ENCODE measurements around the gene RASGRP4. TPM values are rescaled to one million over a fixed set of nuclear protein-coding genes. Genes with fewer than 3 reads are reported as not detected.

RASGRP4 gene
- total RNA-seq, 1 donor from 2014 or later, result not detected

GRCh38 chr19:38424272-38424671 lies 1.7 kb downstream of the RASGRP4 start:
- H3K27me3 Mint-ChIP-seq (ENCODE audit: unreplicated experiment), result peaks cover 16% of the 10 kb centered on the region
- TF ChIP-seq CTCF (IDR thresholded peaks at IDR 0.05), result no peak
- DNase-seq (ENCODE audit: extremely low spot score, unreplicated experiment), result no peak
- H3K36me3 Mint-ChIP-seq (ENCODE audit: unreplicated experiment), result no peaks in the 10 kb centered on the region
- H3K9me3 Mint-ChIP-seq (ENCODE audit: unreplicated experiment), result no peaks in the 10 kb centered on the region
- H3K4me1 Mint-ChIP-seq (ENCODE audit: unreplicated experiment), result peaks cover 1% of the 10 kb centered on the region
- no peak overlapping the region for H3K4me3 Mint-ChIP-seq (ENCODE audit: unreplicated experiment)
- no peak overlapping the region for H3K27ac Mint-ChIP-seq (ENCODE audit: unreplicated experiment)

- no peak for DNase-seq (ENCODE audit: extremely low spot score, unreplicated experiment)
- no peak overlapping the region for H3K4me3 Mint-ChIP-seq (ENCODE audit: unreplicated experiment)
- peaks cover 8% of the 10 kb centered on the region for H3K4me1 Mint-ChIP-seq (ENCODE audit: unreplicated experiment)
- H3K9me3 Mint-ChIP-seq (ENCODE audit: unreplicated experiment), result no peaks in the 10 kb centered on the region
- H3K27me3 Mint-ChIP-seq (ENCODE audit: unreplicated experiment), result peaks cover 21% of the 10 kb centered on the region
- no peak for TF ChIP-seq CTCF (IDR thresholded peaks at IDR 0.05)
- no peaks in the 10 kb centered on the region for H3K36me3 Mint-ChIP-seq (ENCODE audit: unreplicated experiment)
- no peak overlapping the region for H3K27ac Mint-ChIP-seq (ENCODE audit: unreplicated experiment)
These were observed 3.6 kb downstream of the RASGRP4 start for GRCh38 chr19:38422438-38422837.

GRCh38 chr19:38421856-38422255 lies 4.2 kb downstream of the RASGRP4 start:
- Mint-ChIP-seq H3K4me3 (ENCODE audit: unreplicated experiment) (no peak overlapping the region), H3K4me1 (ENCODE audit: unreplicated experiment) (peaks cover 11% of the 10 kb centered on the region), H3K27ac (ENCODE audit: unreplicated experiment) (no peak overlapping the region), H3K27me3 (ENCODE audit: unreplicated experiment) (peaks cover 22% of the 10 kb centered on the region), H3K36me3 (ENCODE audit: unreplicated experiment) (no peaks in the 10 kb centered on the region), H3K9me3 (ENCODE audit: unreplicated experiment) (no peaks in the 10 kb centered on the region)
- DNase-seq (ENCODE audit: extremely low spot score, unreplicated experiment), result no peak
- TF ChIP-seq CTCF (IDR thresholded peaks at IDR 0.05), result no peak

GRCh38 chr19:38420935-38421334 lies 5.1 kb downstream of the RASGRP4 start:
- Mint-ChIP-seq H3K9me3 (ENCODE audit: unreplicated experiment) (no peaks in the 10 kb centered on the region), H3K36me3 (ENCODE audit: unreplicated experiment) (no peaks in the 10 kb centered on the region), H3K4me3 (ENCODE audit: unreplicated experiment) (no peak overlapping the region), H3K27ac (ENCODE audit: unreplicated experiment) (no peak overlapping the region), H3K27me3 (ENCODE audit: unreplicated experiment) (peaks cover 25% of the 10 kb centered on the region), H3K4me1 (ENCODE audit: unreplicated experiment) (peaks cover 10% of the 10 kb centered on the region)
- no peak for TF ChIP-seq CTCF (IDR thresholded peaks at IDR 0.05)
- DNase-seq (ENCODE audit: extremely low spot score, unreplicated experiment), result no peak

- Mint-ChIP-seq H3K9me3 (ENCODE audit: unreplicated experiment) (no peaks in the 10 kb centered on the region), H3K27ac (ENCODE audit: unreplicated experiment) (no peak overlapping the region), H3K4me1 (ENCODE audit: unreplicated experiment) (peaks cover 10% of the 10 kb centered on the region), H3K4me3 (ENCODE audit: unreplicated experiment) (peak overlapping the region; percentile 56), H3K27me3 (ENCODE audit: unreplicated experiment) (peaks cover 25% of the 10 kb centered on the region), H3K36me3 (ENCODE audit: unreplicated experiment) (no peaks in the 10 kb centered on the region)
- TF ChIP-seq CTCF (IDR thresholded peaks at IDR 0.05), result no peak
- no peak for DNase-seq (ENCODE audit: extremely low spot score, unreplicated experiment)
These were observed 8.2 kb downstream of the RASGRP4 start for GRCh38 chr19:38417544-38418506.
